Activated CD8-positive, alpha-beta memory T cell treated with anti-CD3 and anti-CD28 coated beads for 4 hours (primary cell): ENCODE measurements around the gene SIGLEC12.
"Not testable (repeated sequence)": the region's sequence is repeated elsewhere in the genome, so short reads cannot be mapped to it uniquely, and the experiment has no call there.

ENCODE experiments used
- DNase-seq, 2 donors: peaks; one replicate each; pipeline ENCODE4 v3.0.0-alpha.2; 2020; ENCODE audit warnings: low read depth in 2 of 2

The SIGLEC12 gene

GRCh38 chr19:51460164-51460992, 41.2 kb downstream of the SIGLEC12 start:
- no peak for DNase-seq

DNA sequence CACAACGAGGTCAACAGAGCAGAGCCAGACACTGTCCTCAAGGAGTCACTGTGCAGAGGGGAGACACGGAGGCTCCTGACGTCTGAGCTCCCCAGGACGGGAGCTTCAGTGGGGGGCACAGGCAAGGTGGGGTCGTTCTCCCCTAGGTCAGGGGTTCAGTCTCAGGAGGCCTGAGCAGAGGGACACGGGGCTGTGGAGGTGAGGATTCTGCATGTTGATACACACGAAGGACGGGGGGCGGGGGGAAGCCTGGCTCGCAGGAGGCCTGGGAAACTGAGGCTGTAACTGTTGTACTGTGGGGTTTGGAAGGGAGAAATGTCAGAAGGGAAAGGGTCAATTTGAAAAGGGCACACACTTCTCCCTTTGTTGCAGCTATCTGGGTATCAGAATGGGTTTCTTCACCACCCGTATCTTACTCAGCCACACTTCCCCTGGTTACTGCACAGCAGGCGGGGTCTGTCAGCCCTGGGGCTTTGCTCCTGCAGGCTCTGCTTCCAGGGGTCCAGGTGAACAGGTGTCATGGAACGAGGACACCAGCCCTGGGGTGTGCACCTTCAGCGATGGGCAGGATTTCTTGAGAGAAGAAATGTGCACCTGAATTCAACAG, 42.6 kb downstream of the SIGLEC12 start:
- no peak for DNase-seq

- no peak for DNase-seq
Measured at GRCh38 chr19:51458051-51458645, 43.5 kb downstream of the SIGLEC12 start, which contains the start of gene SIGLEC8. Gene SIGLEC8 (minus strand): TSS chr19:51458454. CDS start chr19:51458387, 67 bp downstream.

GRCh38 chr19:51457351-51458013, 44.1 kb downstream of the SIGLEC12 start:
- DNase-seq, result no peak

GRCh38 chr19:51456541-51457290, 44.9 kb downstream of the SIGLEC12 start:
- DNase-seq, result no peak

DNA sequence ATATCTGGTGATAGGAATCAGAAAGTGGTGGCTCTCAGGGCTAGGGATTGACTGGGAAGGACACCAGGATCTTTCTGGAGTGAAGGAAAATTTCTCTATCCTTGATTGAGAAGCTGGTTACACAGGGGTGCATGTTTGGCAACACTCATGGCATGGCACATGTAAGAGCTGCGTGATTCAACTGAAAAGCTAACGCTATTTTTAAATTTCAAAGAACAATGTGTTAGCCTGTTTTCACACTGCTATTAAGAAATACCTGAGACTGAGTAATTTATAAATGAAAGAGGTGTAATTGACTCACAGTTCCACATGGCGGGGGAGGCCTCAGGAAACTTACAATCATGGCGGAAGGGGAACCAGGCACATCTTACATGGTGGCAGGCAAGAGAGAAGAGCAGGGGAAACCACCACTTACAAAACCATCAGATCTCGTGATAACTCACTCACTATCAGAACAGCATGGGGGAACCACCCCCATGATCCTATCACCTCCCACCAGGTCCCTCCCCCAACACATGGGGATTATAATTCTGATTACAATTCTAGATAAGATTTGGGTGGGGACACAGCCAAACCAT, 50.8 kb downstream of the SIGLEC12 start:
- DNase-seq, result peak in 1 of 2 donors; percentile 49

GRCh38 chr19:51448411-51449016, 53.1 kb downstream of the SIGLEC12 start:
- peak in 1 of 2 donors; percentile 54 for DNase-seq

DNA sequence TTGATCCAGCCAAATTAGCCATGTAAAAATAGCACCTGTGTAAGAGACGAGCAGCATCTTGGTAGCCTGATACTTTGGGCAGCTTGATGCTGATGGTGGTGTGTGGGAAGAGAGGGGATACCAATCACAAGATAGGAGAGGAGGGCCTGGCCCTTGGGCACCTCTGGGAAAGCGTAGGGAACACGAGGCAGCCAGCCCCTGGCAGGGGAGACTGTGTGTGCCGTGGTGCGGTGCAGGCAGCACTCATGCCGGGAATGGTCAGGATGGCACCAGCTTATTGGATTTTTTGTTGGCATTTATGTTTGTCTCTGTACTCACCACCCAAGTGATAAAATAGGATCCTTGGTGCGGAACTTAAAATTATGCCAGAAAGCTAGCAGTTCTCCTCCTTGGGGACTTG, 53.6 kb downstream of the SIGLEC12 start:
- no peak for DNase-seq

GRCh38 chr19:51447510-51447909, 54.1 kb downstream of the SIGLEC12 start:
- DNase-seq, result not testable (repeated sequence)

DNA sequence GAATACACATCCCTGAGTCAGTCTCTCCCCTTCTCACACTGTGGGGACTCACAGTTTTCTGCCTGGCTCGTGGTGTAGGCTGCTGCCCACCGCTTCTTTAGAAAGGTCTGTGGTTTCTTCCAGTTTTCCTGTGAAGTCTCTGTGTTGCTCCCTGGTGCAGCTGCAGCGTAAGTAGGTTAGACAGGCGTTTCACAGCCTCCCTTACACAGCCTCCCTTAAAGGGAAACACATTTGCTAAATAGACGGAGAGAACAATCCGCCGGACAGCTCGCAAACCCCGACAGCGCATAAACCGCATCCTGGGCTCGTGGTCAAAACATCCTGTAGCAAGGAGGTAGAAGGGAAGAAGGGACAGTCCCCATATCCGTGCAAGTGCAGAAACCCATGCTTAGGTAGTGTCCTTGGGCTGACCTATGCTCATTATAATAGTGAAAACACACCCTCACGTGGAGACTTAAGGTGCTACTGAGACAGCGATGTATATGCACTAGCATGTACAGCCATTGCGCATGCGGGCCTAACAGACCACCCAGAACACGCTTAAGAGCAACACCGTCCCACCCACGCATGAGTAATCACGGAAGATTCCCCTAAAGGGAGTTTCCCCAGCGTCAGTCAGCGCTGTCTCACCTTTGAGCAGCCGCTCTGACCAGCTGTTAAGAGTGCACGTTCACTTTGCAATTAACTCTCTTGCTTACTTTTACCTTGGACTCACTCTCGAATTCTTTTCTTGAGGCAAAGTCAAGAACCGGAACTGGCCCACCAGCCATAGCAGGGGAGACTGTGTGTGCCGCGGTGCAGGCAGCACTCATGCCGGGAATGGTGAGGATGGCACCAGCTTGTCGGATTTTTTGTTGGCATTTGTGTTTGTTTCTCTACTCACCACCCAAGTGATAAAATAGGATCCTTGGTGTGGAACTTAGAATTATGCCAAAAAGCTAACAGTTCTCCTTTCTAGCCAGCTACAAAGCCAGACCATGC, 59.9 kb downstream of the SIGLEC12 start:
- peak; percentile 82 to 90 for DNase-seq
